ENCODE results near the gene NKX1-2.
A peak's percentile ranks its signal among the peaks of the same experiment; 100 is the strongest.

The NKX1-2 gene

GRCh38 chr10:124476043-124476725, 26.3 kb upstream of the NKX1-2 start:
- TF ChIP-seq MAX (IDR thresholded peaks at IDR 0.05; ENCODE audit: low read depth, low read length) (no peak), POLR2A (IDR thresholded peaks at IDR 0.05; ENCODE audit: extremely low read depth, insufficient read length) (no peak), MYC (IDR thresholded peaks at IDR 0.05; ENCODE audit: low read depth, low read length) (no peak), CTCF (IDR thresholded peaks at IDR 0.05; ENCODE audit: low read depth, low read length) (no peak)
- no peak overlapping the region for H3K4me3 ChIP-seq (ENCODE audit: low read depth, low read length)
- DNase-seq (ENCODE audit: low read depth) = no peak

- no peak for DNase-seq (ENCODE audit: low read depth)
- no peak overlapping the region for H3K4me3 ChIP-seq (ENCODE audit: low read depth, low read length)
- no peak for TF ChIP-seq POLR2A (IDR thresholded peaks at IDR 0.05; ENCODE audit: extremely low read depth, insufficient read length)
- TF ChIP-seq MYC (IDR thresholded peaks at IDR 0.05; ENCODE audit: low read depth, low read length) = no peak
- TF ChIP-seq MAX (IDR thresholded peaks at IDR 0.05; ENCODE audit: low read depth, low read length) = no peak
- no peak for TF ChIP-seq CTCF (IDR thresholded peaks at IDR 0.05; ENCODE audit: low read depth, low read length)
Observed at GRCh38 chr10:124474514-124475070, 24.8 kb upstream of the NKX1-2 start.

- TF ChIP-seq CTCF (IDR thresholded peaks at IDR 0.05; ENCODE audit: low read depth, low read length) (no peak), MAX (IDR thresholded peaks at IDR 0.05; ENCODE audit: low read depth, low read length) (no peak), POLR2A (IDR thresholded peaks at IDR 0.05; ENCODE audit: extremely low read depth, insufficient read length) (no peak), MYC (IDR thresholded peaks at IDR 0.05; ENCODE audit: low read depth, low read length) (no peak)
- H3K4me3 ChIP-seq (ENCODE audit: low read depth, low read length) = no peak overlapping the region
- DNase-seq (ENCODE audit: low read depth) = peak; percentile 33
Observed at GRCh38 chr10:124473070-124473469, 23.2 kb upstream of the NKX1-2 start.

- no peak for DNase-seq (ENCODE audit: low read depth)
- no peak overlapping the region for H3K4me3 ChIP-seq (ENCODE audit: low read depth, low read length)
- no peak for TF ChIP-seq MYC (IDR thresholded peaks at IDR 0.05; ENCODE audit: low read depth, low read length)
- TF ChIP-seq POLR2A (IDR thresholded peaks at IDR 0.05; ENCODE audit: extremely low read depth, insufficient read length) = no peak
- TF ChIP-seq MAX (IDR thresholded peaks at IDR 0.05; ENCODE audit: low read depth, low read length) = no peak
- no peak for TF ChIP-seq CTCF (IDR thresholded peaks at IDR 0.05; ENCODE audit: low read depth, low read length)
Observed at GRCh38 chr10:124472071-124472470, 22.2 kb upstream of the NKX1-2 start.

- no peak overlapping the region for H3K4me3 ChIP-seq (ENCODE audit: low read depth, low read length)
- peak; percentile 29 for DNase-seq (ENCODE audit: low read depth)
Observed at GRCh38 chr10:124470544-124471434, 21.0 kb upstream of the NKX1-2 start.

More at GRCh38 chr10:124470544-124471434, 21.0 kb upstream of the NKX1-2 start:
- no peak for TF ChIP-seq CTCF (IDR thresholded peaks at IDR 0.05; ENCODE audit: low read depth, low read length)
- no peak for TF ChIP-seq POLR2A (IDR thresholded peaks at IDR 0.05; ENCODE audit: extremely low read depth, insufficient read length)
- TF ChIP-seq MAX (IDR thresholded peaks at IDR 0.05; ENCODE audit: low read depth, low read length) = no peak
- no peak for TF ChIP-seq MYC (IDR thresholded peaks at IDR 0.05; ENCODE audit: low read depth, low read length)
